ENCODE data around the gene PEX14.

- no peak for TF ChIP-seq POLR2AphosphoS5 (IDR thresholded peaks at IDR 0.05; ENCODE audit: low read depth, low read length)
- no peak for TF ChIP-seq FOXP2 (optimal IDR thresholded peaks at IDR 0.05; ENCODE audit: borderline replicate concordance, extremely low read depth, extremely low read length, insufficient read depth)
- TF ChIP-seq TAF1 (IDR thresholded peaks at IDR 0.05; ENCODE audit: borderline replicate concordance, insufficient read depth, low read length), result no peak
- TF ChIP-seq REST (IDR thresholded peaks at IDR 0.05; ENCODE audit: insufficient read depth in 1 of 2, low read depth in 2 of 2, low read length in 2 of 2), result no peak
- no peak for TF ChIP-seq SIN3A (IDR thresholded peaks at IDR 0.05; ENCODE audit: borderline replicate concordance, insufficient read depth, low read length)
Observed at GRCh38 chr1:10630661-10631120, 155.9 kb downstream of the PEX14 start.
